SU-DHL-6 (cell line): ENCODE measurements around the gene LHFPL3.

Experiments used
- H2AFZ ChIP-seq: fragments of 200-600 bp; sonication (generic); 2 replicates; pipeline ENCODE4 v1.6.1; 2014; ENCODE audit warnings: low read depth, mild to moderate bottlenecking, moderate library complexity, mixed read lengths, antibody characterized with exemption, low read length; ENCODE audit not compliant: severe bottlenecking
- H3F3A ChIP-seq: fragments of 200-600 bp; shearing (Covaris generic); 2 replicates; pipeline ENCODE4 v1.6.0; 2016; ENCODE audit warnings: antibody characterized with exemption, mild to moderate bottlenecking; ENCODE audit not compliant: insufficient read depth
- H3K27ac ChIP-seq: fragments of 200-600 bp; sonication (generic); 2 replicates; pipeline ENCODE4 v1.5.1; 2016; ENCODE audit warnings: low read depth, mild to moderate bottlenecking, low read length, moderate library complexity, mixed read lengths
- H3K27me3 ChIP-seq: fragments of 200-600 bp; sonication (generic), shearing (Covaris generic); 2 replicates; pipeline ENCODE4 v1.6.0; 2014; ENCODE audit warnings: mild to moderate bottlenecking, low read length
- H3K36me3 ChIP-seq: fragments of 200-600 bp; sonication (generic); 2 replicates; pipeline ENCODE4 v1.6.1; 2014; ENCODE audit warnings: mild to moderate bottlenecking, low read length, mixed read lengths
- H3K4me2 ChIP-seq: fragments of 300-600, 200-600 bp; shearing (Covaris generic), sonication (generic); 2 replicates; pipeline ENCODE4 v1.6.0; 2014; ENCODE audit warnings: low read length, low read depth, mild to moderate bottlenecking; ENCODE audit not compliant: poor library complexity, severe bottlenecking
- H3K4me3 ChIP-seq: fragments of 200-600 bp; sonication (generic); 2 replicates; pipeline ENCODE4 v1.5.1; 2014; ENCODE audit warnings: antibody characterized with exemption, low read length, mild to moderate bottlenecking, mixed read lengths; ENCODE audit not compliant: insufficient read depth, poor library complexity, severe bottlenecking
- H3K79me2 ChIP-seq: fragments of 200-600 bp; sonication (generic); 2 replicates; pipeline ENCODE4 v1.6.1; 2014; ENCODE audit warnings: mild to moderate bottlenecking, low read length, moderate library complexity; ENCODE audit not compliant: insufficient read depth
- H3K9ac ChIP-seq: fragments of 200-600 bp; sonication (generic); 2 replicates; pipeline ENCODE4 v1.7.0; 2014; ENCODE audit warnings: mild to moderate bottlenecking, low read length
- H3K9me2 ChIP-seq: fragments of 200-600 bp; sonication (generic); replicated peaks from 2 replicates; pipeline ENCODE4 v1.6.1; 2014; ENCODE audit warnings: low read length; ENCODE audit not compliant: insufficient read depth
- H3K9me3 ChIP-seq: fragments of 200-600 bp; sonication (generic); 2 replicates; pipeline ENCODE4 v1.6.1; 2014; ENCODE audit warnings: low read length, mixed read lengths; ENCODE audit not compliant: insufficient read depth
- H4K20me1 ChIP-seq: fragments of 200-600 bp; sonication (generic); 2 replicates; pipeline ENCODE4 v1.6.1; 2014; ENCODE audit warnings: low read depth, mild to moderate bottlenecking, antibody characterized with exemption, low read length, moderate library complexity, mixed read lengths
- CTCF ChIP-seq: fragments of 200-600 bp; sonication (generic); IDR thresholded peaks from one replicate; pipeline ENCODE4 v1.5.1; 2017; ENCODE audit warnings: antibody characterized with exemption, mild to moderate bottlenecking, low read length, moderate library complexity; ENCODE audit not compliant: insufficient read depth, poor library complexity, severe bottlenecking
- EZH2phosphoT487 ChIP-seq: fragments of 200-600 bp; sonication (generic), shearing (Covaris generic); conservative IDR thresholded peaks from 2 replicates; pipeline ENCODE4 v1.6.1; 2018; ENCODE audit warnings: mild to moderate bottlenecking, antibody characterized with exemption, low read length, moderate library complexity, mixed read lengths

LHFPL3 gene

GRCh38 chr7:104790440-104790839 is 462.0 kb downstream of the LHFPL3 start:
- Histone ChIP-seq H2AFZ (no peak overlapping the region), H3K9me3 (no peaks in the 10 kb centered on the region), H3K9me2 (no peaks in the 10 kb centered on the region), H3K27me3 (no peaks in the 10 kb centered on the region), H3K4me3 (no peak overlapping the region), H3K27ac (no peak overlapping the region), H3K4me2 (no peak overlapping the region), H3K36me3 (no peaks in the 10 kb centered on the region), H3K79me2 (no peaks in the 10 kb centered on the region), H3K9ac (no peak overlapping the region), H3F3A (no peaks in the 10 kb centered on the region), H4K20me1 (no peaks in the 10 kb centered on the region)
- TF ChIP-seq CTCF (no peak), EZH2phosphoT487 (no peak)

GRCh38 chr7:104791080-104791479 is 462.7 kb downstream of the LHFPL3 start:
- no peak overlapping the region for H3K9ac ChIP-seq
- H3K4me2 ChIP-seq: no peak overlapping the region
- no peaks in the 10 kb centered on the region for H3F3A ChIP-seq
- no peaks in the 10 kb centered on the region for H3K79me2 ChIP-seq
- no peak overlapping the region for H2AFZ ChIP-seq
- TF ChIP-seq EZH2phosphoT487 (no peak), CTCF (no peak)
- no peaks in the 10 kb centered on the region for H4K20me1 ChIP-seq
- H3K9me2 ChIP-seq: no peaks in the 10 kb centered on the region
- H3K4me3 ChIP-seq: no peak overlapping the region
- H3K27ac ChIP-seq: no peak overlapping the region
- no peaks in the 10 kb centered on the region for H3K36me3 ChIP-seq
- no peaks in the 10 kb centered on the region for H3K9me3 ChIP-seq
- no peaks in the 10 kb centered on the region for H3K27me3 ChIP-seq

DNA sequence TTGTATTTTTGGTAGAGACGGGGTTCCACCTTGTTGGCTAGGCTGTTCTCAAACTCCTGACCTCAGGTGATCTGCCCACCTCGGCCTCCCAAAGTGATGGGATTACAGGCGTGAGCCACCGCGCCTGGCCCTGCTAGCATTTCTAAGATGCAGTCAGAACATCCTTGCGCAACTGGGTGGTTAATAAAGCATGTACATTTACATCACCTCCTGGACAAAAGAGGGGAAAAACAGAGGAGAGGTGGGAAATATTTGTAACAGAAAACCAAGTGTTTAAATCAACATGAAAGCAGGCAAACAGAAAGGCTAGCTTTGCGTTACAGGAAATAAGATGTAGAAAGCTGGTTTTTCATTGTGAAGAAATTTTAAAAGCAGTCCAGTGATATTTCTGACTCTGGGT is 464.7 kb downstream of the LHFPL3 start:
- Histone ChIP-seq H3F3A (no peaks in the 10 kb centered on the region), H3K27me3 (no peaks in the 10 kb centered on the region), H3K9me2 (no peaks in the 10 kb centered on the region), H3K4me3 (no peak overlapping the region), H3K9ac (no peak overlapping the region), H3K27ac (no peak overlapping the region), H2AFZ (no peak overlapping the region), H4K20me1 (no peaks in the 10 kb centered on the region), H3K4me2 (no peak overlapping the region), H3K9me3 (no peaks in the 10 kb centered on the region), H3K36me3 (no peaks in the 10 kb centered on the region), H3K79me2 (no peaks in the 10 kb centered on the region)
- no peak for TF ChIP-seq CTCF
- TF ChIP-seq EZH2phosphoT487: no peak

DNA sequence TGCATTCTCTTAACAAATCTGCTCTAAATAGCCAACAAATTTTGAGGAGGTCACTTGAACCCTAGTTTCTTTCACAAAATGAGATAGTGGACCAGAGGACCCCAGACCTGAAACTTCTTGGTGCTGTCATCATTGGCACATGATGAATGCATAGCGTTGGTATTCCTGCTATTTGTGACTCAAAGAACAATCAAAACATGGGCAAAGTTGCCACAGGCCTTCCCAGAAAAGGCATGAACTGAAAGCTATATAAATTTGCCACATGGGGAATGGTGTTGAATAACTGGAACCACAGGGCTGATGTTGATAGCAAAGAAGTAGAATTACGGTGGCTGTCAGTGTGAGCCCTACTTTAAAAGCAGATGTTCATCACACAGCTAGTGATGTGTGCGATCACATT is 465.8 kb downstream of the LHFPL3 start:
- H3K36me3 ChIP-seq: no peaks in the 10 kb centered on the region
- H3K9me2 ChIP-seq: no peaks in the 10 kb centered on the region
- H3K4me3 ChIP-seq: no peak overlapping the region
- H3K4me2 ChIP-seq: no peak overlapping the region
- H3K9ac ChIP-seq: no peak overlapping the region
- TF ChIP-seq EZH2phosphoT487: no peak
- TF ChIP-seq CTCF: no peak
- no peak overlapping the region for H3K27ac ChIP-seq
- H3K27me3 ChIP-seq: no peaks in the 10 kb centered on the region
- no peaks in the 10 kb centered on the region for H3F3A ChIP-seq
- H4K20me1 ChIP-seq: no peaks in the 10 kb centered on the region
- H3K9me3 ChIP-seq: no peaks in the 10 kb centered on the region
- no peaks in the 10 kb centered on the region for H3K79me2 ChIP-seq
- no peak overlapping the region for H2AFZ ChIP-seq
